GM23338 (cell line): Measurements from ENCODE around the gene IQGAP2. TPM values are rescaled to one million over a fixed set of nuclear protein-coding genes. Genes with fewer than 3 reads are reported as not detected.

Experiments used
- ATAC-seq: fragments of 200-7000 bp; cut with Tn5 transposase; 3 replicates; pipeline ENCODE4 v1.9.1; 2020
- DNase-seq: peaks from one replicate; pipeline ENCODE4 v3.0.0-alpha.2; 2015; ENCODE audit warnings: low spot score
- H2AFZ ChIP-seq: fragments of 200-600 bp; sonication (generic); 2 replicates; pipeline ENCODE4 v1.8.0; 2016; ENCODE audit warnings: antibody characterized with exemption, mild to moderate bottlenecking, moderate library complexity
- H3F3A ChIP-seq: fragments of 200-600 bp; sonication (generic); replicated peaks from 2 replicates; pipeline ENCODE4 v1.8.0; 2017; ENCODE audit warnings: antibody characterized with exemption, mixed run types, low read depth
- H3K27ac ChIP-seq: fragments of 200-600 bp; sonication (generic); 2 replicates; pipeline ENCODE4 v1.6.1; 2016; ENCODE audit warnings: low read depth
- H3K27me3 ChIP-seq: fragments of 200-600 bp; sonication (generic); 2 replicates; pipeline ENCODE4 v1.8.0; 2016; ENCODE audit warnings: mild to moderate bottlenecking, mixed run types, moderate library complexity; ENCODE audit not compliant: insufficient read depth
- H3K36me3 ChIP-seq: fragments of 200-600 bp; sonication (generic); 2 replicates; pipeline ENCODE4 v1.8.0; 2016; ENCODE audit warnings: mild to moderate bottlenecking; ENCODE audit not compliant: insufficient read depth
- H3K4me1 ChIP-seq: fragments of 200-600 bp; sonication (generic); 2 replicates; pipeline ENCODE4 v1.8.0; 2016; ENCODE audit warnings: mild to moderate bottlenecking, moderate library complexity; ENCODE audit not compliant: insufficient read depth
- H3K4me2 ChIP-seq: fragments of 200-600 bp; sonication (generic); 2 replicates; pipeline ENCODE4 v1.7.1; 2017; ENCODE audit warnings: mixed run types
- H3K4me3 ChIP-seq: fragments of 200-600 bp; sonication (generic); 2 replicates; pipeline ENCODE4 v1.6.1; 2016; ENCODE audit warnings: mixed run types
- H3K79me2 ChIP-seq: fragments of 200-600 bp; sonication (generic); replicated peaks from 2 replicates; pipeline ENCODE4 v1.8.0; 2017; ENCODE audit warnings: mild to moderate bottlenecking; ENCODE audit not compliant: insufficient read depth
- H3K9me2 ChIP-seq: fragments of 200-600 bp; sonication (generic); 2 replicates; pipeline ENCODE4 v1.8.0; 2017; ENCODE audit not compliant: insufficient read depth
- H4K20me1 ChIP-seq: fragments of 200-600 bp; sonication (generic); replicated peaks from 2 replicates; pipeline ENCODE4 v1.8.0; 2017; ENCODE audit warnings: mild to moderate bottlenecking; ENCODE audit not compliant: insufficient read depth
- H3K27ac Mint-ChIP-seq: 2 replicates; pipeline ENCODE4 v1.8.0; 2020; ENCODE audit warnings: inconsistent platforms, mild to moderate bottlenecking, moderate library complexity, mixed read lengths
- H3K27me3 Mint-ChIP-seq: 3 replicates; pipeline ENCODE4 v1.8.0; 2022; ENCODE audit warnings: low read depth, mild to moderate bottlenecking, moderate library complexity, mixed read lengths, inconsistent platforms; ENCODE audit not compliant: insufficient read depth, poor library complexity
- H3K36me3 Mint-ChIP-seq: 3 replicates; pipeline ENCODE4 v1.8.0; 2021; ENCODE audit warnings: low read depth, mild to moderate bottlenecking, inconsistent platforms, moderate library complexity, mixed read lengths
- H3K4me1 Mint-ChIP-seq: 3 replicates; pipeline ENCODE4 v1.8.0; 2020; ENCODE audit warnings: mild to moderate bottlenecking, inconsistent platforms, mixed read lengths
- H3K4me3 Mint-ChIP-seq: 3 replicates; pipeline ENCODE4 v1.8.0; 2021; ENCODE audit warnings: moderate library complexity, mild to moderate bottlenecking, inconsistent platforms, mixed read lengths
- H3K9me3 Mint-ChIP-seq: 3 replicates; pipeline ENCODE4 v1.8.0; 2020; ENCODE audit warnings: moderate library complexity, mild to moderate bottlenecking, inconsistent platforms, mixed read lengths
- CREB1 ChIP-seq: fragments of 250-450 bp; sonication (Bioruptor Pico); IDR thresholded peaks from 2 replicates; pipeline ENCODE4 v1.5.0; 2020; ENCODE audit warnings: low read depth, mild to moderate bottlenecking, moderate library complexity
- ETS1 ChIP-seq: IDR thresholded peaks from 2 replicates; pipeline ENCODE4 v1.6.1; 2016; ENCODE audit warnings: antibody characterized with exemption
- EZH2 ChIP-seq: fragments of 200-600 bp; sonication (generic); IDR thresholded peaks from one replicate; pipeline ENCODE4 v1.8.0; 2017; ENCODE audit warnings: antibody characterized with exemption, mild to moderate bottlenecking, low read depth; ENCODE audit not compliant: unreplicated experiment
- EZH2phosphoT487 ChIP-seq: fragments of 200-600 bp; sonication (generic); IDR thresholded peaks from one replicate; pipeline ENCODE4 v1.8.1; 2018; ENCODE audit warnings: antibody characterized with exemption; ENCODE audit not compliant: unreplicated experiment
- JUNB ChIP-seq: IDR thresholded peaks from one replicate; pipeline ENCODE4 v1.6.1; 2016; ENCODE audit warnings: antibody characterized with exemption; ENCODE audit not compliant: unreplicated experiment
- NANOG ChIP-seq: IDR thresholded peaks from 2 replicates; pipeline ENCODE4 v1.6.1; 2016; ENCODE audit warnings: antibody characterized with exemption, borderline replicate concordance
- POLR2AphosphoS5 ChIP-seq: IDR thresholded peaks from 2 replicates; pipeline ENCODE4 v1.6.1; 2016; ENCODE audit warnings: antibody characterized with exemption, low read depth
- STAT1 ChIP-seq: IDR thresholded peaks from one replicate; pipeline ENCODE4 v1.6.1; 2016; ENCODE audit warnings: antibody characterized with exemption; ENCODE audit not compliant: unreplicated experiment
- ZNF114 ChIP-seq: fragments of 250-450 bp; sonication (Bioruptor Pico); IDR thresholded peaks from 2 replicates; pipeline ENCODE4 v1.5.0; 2020; ENCODE audit warnings: mild to moderate bottlenecking, moderate library complexity
- ZNF331 ChIP-seq: fragments of 250-450 bp; sonication (Bioruptor Pico); IDR thresholded peaks from 2 replicates; pipeline ENCODE4 v1.5.0; 2020; ENCODE audit warnings: low read depth, mild to moderate bottlenecking, moderate library complexity
- ZNF462 ChIP-seq: fragments of 250-450 bp; sonication (Bioruptor Pico); IDR thresholded peaks from 2 replicates; pipeline ENCODE4 v1.5.0; 2020; ENCODE audit warnings: mild to moderate bottlenecking, moderate library complexity
- polyA plus RNA-seq: library from polyadenylated mRNA; unstranded; fragments of >200 nt; fragmentation: Nextera tagmentation; extraction: Ambion mirVana; gene quantifications from 2 replicates; pipeline ENCODE4 v1.2.1, GENCODE V29; 2016
- total RNA-seq: library from RNA; depleted of rRNA; stranded (reverse); fragments of >200 nt; shearing (Covaris generic); gene quantifications from 2 replicates; pipeline ENCODE4 v1.2.3, GENCODE V29; 2014
- TF ChIP-seq, protein P1 (sequence below): IDR thresholded peaks from one replicate; pipeline ENCODE4 v1.6.1; 2018; ENCODE audit warnings: antibody characterized with exemption; ENCODE audit not compliant: unreplicated experiment
- TF ChIP-seq, protein P2 (sequence below), 2 experiments: fragments of 200-600 bp in 1 of 2; sonication (generic) in 1 of 2; conservative IDR thresholded peaks; 2 replicates each; pipeline versions ENCODE4 v1.5.1 to v1.6.1; 2016 to 2017; ENCODE audit warnings: antibody characterized with exemption in 2 of 2, low read depth in 2 of 2, mild to moderate bottlenecking in 2 of 2, moderate library complexity in 1 of 2

Gene IQGAP2
- total and polyA plus RNA-seq, 2 experiments from 2014 or later, result 60.0 to 86.5 TPM

DNA sequence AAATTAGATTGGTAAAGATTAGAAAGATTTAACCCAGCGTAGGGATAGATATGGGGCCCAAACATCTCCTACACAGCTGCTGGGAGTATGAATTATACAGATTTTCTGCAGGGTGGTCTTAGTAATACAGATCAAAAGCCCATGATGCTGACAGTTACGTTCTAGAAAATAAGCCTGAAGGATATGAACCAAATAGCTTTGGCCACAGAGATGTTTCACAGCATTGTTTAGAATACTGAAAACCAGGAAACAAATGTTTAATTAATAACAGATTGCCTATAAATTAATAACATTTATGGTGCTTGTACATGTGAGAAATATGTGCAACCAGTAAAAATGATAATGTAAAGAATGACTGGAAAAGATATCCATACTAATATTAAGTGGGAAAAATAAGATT, 195.4 kb downstream of the IQGAP2 start:
- Histone ChIP-seq H2AFZ (no peak overlapping the region), H3K4me3 (no peak overlapping the region), H3K4me2 (no peak overlapping the region), H3K9me2 (no peaks in the 10 kb centered on the region), H3F3A (no peaks in the 10 kb centered on the region), H3K36me3 (no peaks in the 10 kb centered on the region), H4K20me1 (no peaks in the 10 kb centered on the region; the same call in 1 of the 2 replicates), H3K4me1 (no peaks in the 10 kb centered on the region; the same call in 1 of the 2 replicates), H3K27me3 (no peaks in the 10 kb centered on the region), H3K27ac (no peak overlapping the region), H3K79me2 (no peaks in the 10 kb centered on the region)
- Mint-ChIP-seq H3K9me3 (no peaks in the 10 kb centered on the region), H3K4me3 (no peak overlapping the region), H3K27ac (no peak overlapping the region), H3K36me3 (peaks cover 4% of the 10 kb centered on the region; the same call in 1 of the 3 replicates), H3K27me3 (no peaks in the 10 kb centered on the region), H3K4me1 (no peaks in the 10 kb centered on the region; the same call in 2 of the 3 replicates)
- ATAC-seq (no peak), DNase-seq (no peak)
- TF ChIP-seq STAT1 (no peak), EZH2 (no peak), ETS1 (no peak), NANOG (no peak), ZNF331 (CRISPR knock-in tag) (no peak), CREB1 (no peak), POLR2AphosphoS5 (no peak), ZNF462 (no peak), JUNB (no peak), ZNF114 (CRISPR knock-in tag) (no peak), EZH2phosphoT487 (no peak)
- TF ChIP-seq, protein P1, sequence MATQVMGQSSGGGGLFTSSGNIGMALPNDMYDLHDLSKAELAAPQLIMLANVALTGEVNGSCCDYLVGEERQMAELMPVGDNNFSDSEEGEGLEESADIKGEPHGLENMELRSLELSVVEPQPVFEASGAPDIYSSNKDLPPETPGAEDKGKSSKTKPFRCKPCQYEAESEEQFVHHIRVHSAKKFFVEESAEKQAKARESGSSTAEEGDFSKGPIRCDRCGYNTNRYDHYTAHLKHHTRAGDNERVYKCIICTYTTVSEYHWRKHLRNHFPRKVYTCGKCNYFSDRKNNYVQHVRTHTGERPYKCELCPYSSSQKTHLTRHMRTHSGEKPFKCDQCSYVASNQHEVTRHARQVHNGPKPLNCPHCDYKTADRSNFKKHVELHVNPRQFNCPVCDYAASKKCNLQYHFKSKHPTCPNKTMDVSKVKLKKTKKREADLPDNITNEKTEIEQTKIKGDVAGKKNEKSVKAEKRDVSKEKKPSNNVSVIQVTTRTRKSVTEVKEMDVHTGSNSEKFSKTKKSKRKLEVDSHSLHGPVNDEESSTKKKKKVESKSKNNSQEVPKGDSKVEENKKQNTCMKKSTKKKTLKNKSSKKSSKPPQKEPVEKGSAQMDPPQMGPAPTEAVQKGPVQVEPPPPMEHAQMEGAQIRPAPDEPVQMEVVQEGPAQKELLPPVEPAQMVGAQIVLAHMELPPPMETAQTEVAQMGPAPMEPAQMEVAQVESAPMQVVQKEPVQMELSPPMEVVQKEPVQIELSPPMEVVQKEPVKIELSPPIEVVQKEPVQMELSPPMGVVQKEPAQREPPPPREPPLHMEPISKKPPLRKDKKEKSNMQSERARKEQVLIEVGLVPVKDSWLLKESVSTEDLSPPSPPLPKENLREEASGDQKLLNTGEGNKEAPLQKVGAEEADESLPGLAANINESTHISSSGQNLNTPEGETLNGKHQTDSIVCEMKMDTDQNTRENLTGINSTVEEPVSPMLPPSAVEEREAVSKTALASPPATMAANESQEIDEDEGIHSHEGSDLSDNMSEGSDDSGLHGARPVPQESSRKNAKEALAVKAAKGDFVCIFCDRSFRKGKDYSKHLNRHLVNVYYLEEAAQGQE, result no peak
- TF ChIP-seq, protein P2, sequence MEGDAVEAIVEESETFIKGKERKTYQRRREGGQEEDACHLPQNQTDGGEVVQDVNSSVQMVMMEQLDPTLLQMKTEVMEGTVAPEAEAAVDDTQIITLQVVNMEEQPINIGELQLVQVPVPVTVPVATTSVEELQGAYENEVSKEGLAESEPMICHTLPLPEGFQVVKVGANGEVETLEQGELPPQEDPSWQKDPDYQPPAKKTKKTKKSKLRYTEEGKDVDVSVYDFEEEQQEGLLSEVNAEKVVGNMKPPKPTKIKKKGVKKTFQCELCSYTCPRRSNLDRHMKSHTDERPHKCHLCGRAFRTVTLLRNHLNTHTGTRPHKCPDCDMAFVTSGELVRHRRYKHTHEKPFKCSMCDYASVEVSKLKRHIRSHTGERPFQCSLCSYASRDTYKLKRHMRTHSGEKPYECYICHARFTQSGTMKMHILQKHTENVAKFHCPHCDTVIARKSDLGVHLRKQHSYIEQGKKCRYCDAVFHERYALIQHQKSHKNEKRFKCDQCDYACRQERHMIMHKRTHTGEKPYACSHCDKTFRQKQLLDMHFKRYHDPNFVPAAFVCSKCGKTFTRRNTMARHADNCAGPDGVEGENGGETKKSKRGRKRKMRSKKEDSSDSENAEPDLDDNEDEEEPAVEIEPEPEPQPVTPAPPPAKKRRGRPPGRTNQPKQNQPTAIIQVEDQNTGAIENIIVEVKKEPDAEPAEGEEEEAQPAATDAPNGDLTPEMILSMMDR (conservative IDR thresholded peaks at IDR 0.05; ENCODE audit: low read depth in 2 of 2), result no peak
